Measurements from ENCODE around the gene GAPDH. TPM values are rescaled to one million over a fixed set of nuclear protein-coding genes. Genes with fewer than 3 reads are reported as not detected.
"Not testable (repeated sequence)": the region's sequence is repeated elsewhere in the genome, so short reads cannot be mapped to it uniquely, and the experiment has no call there.

Gene GAPDH
- total and polyA plus RNA-seq, 2 donors (not counting 1 experiment from before 2014, with no cell fraction given), result 6,255 to 8,983 TPM

GRCh38 chr12:6554168-6555017, 20.1 kb downstream of the GAPDH start:
- peaks cover 14% of the 10 kb centered on the region for H3K36me3 ChIP-seq (ENCODE audit: control insufficient read depth, insufficient read depth, low read length)
- H3K27me3 ChIP-seq (ENCODE audit: control insufficient read depth, insufficient read depth, low read length), result no peaks in the 10 kb centered on the region
- H4K20me1 ChIP-seq (ENCODE audit: control insufficient read depth, extremely low read depth, insufficient read depth, low read length), result no peaks in the 10 kb centered on the region
- peak overlapping the region; percentile 97 for H3K4me2 ChIP-seq (ENCODE audit: extremely low read depth, insufficient read depth, low read length)
- peak; percentile 71 to 77 for DNase-seq (ENCODE audit: low read depth in 2 of 2)
- peak overlapping the region; percentile 76 for H3K9ac ChIP-seq (ENCODE audit: insufficient read depth, low read length)
- H3K4me1 ChIP-seq (ENCODE audit: control insufficient read depth, extremely low read depth, insufficient read depth, low read length), result peaks cover 34% of the 10 kb centered on the region
- H3K4me3 ChIP-seq (replicated peaks in 1 of 4; ENCODE audit: control extremely low read depth in 1 of 4, insufficient read depth in 1 of 4, low read depth in 3 of 4, low read length in 4 of 4), result peak overlapping the region; percentile 52 to 89 (median 78)
- no peaks in the 10 kb centered on the region for H3K9me3 ChIP-seq (ENCODE audit: control insufficient read depth, insufficient read depth, low read depth, low read length)
- H3K27ac ChIP-seq (ENCODE audit: insufficient read depth, low read length), result peak overlapping the region; percentile 71
- H3K79me2 ChIP-seq (ENCODE audit: control insufficient read depth, insufficient read depth, low read length), result peaks cover 57% of the 10 kb centered on the region
- H2AFZ ChIP-seq (ENCODE audit: low read length), result no peak overlapping the region
- TF ChIP-seq EZH2 (IDR thresholded peaks at IDR 0.05; ENCODE audit: low read length, missing control alignments) (no peak), CTCF (conservative IDR thresholded peaks at IDR 0.05 in 1 of 2, IDR thresholded peaks at IDR 0.05 in 1 of 2; ENCODE audit: low read depth in 1 of 2, low read length in 2 of 2) (peak; percentile 53 to 73)

GRCh38 chr12:6555018-6555691, 20.8 kb downstream of the GAPDH start:
- H3K9me3 ChIP-seq (ENCODE audit: control insufficient read depth, insufficient read depth, low read depth, low read length), result no peaks in the 10 kb centered on the region
- DNase-seq (ENCODE audit: low read depth in 2 of 2), result peak in 1 of 2 donors; percentile 25
- peak overlapping the region; percentile 52 to 89 (median 78) for H3K4me3 ChIP-seq (replicated peaks in 1 of 4; ENCODE audit: control extremely low read depth in 1 of 4, insufficient read depth in 1 of 4, low read depth in 3 of 4, low read length in 4 of 4)
- TF ChIP-seq CTCF (conservative IDR thresholded peaks at IDR 0.05 in 1 of 2, IDR thresholded peaks at IDR 0.05 in 1 of 2; ENCODE audit: low read depth in 1 of 2, low read length in 2 of 2), result no peak
- no peak for TF ChIP-seq EZH2 (IDR thresholded peaks at IDR 0.05; ENCODE audit: low read length, missing control alignments)
- peak overlapping the region; percentile 71 for H3K27ac ChIP-seq (ENCODE audit: insufficient read depth, low read length)
- peak overlapping the region; percentile 76 for H3K9ac ChIP-seq (ENCODE audit: insufficient read depth, low read length)
- no peaks in the 10 kb centered on the region for H4K20me1 ChIP-seq (ENCODE audit: control insufficient read depth, extremely low read depth, insufficient read depth, low read length)
- H3K27me3 ChIP-seq (ENCODE audit: control insufficient read depth, insufficient read depth, low read length), result no peaks in the 10 kb centered on the region
- H2AFZ ChIP-seq (ENCODE audit: low read length), result no peak overlapping the region
- peaks cover 11% of the 10 kb centered on the region for H3K36me3 ChIP-seq (ENCODE audit: control insufficient read depth, insufficient read depth, low read length)
- peaks cover 27% of the 10 kb centered on the region for H3K4me1 ChIP-seq (ENCODE audit: control insufficient read depth, extremely low read depth, insufficient read depth, low read length)
- peak overlapping the region; percentile 97 for H3K4me2 ChIP-seq (ENCODE audit: extremely low read depth, insufficient read depth, low read length)
- H3K79me2 ChIP-seq (ENCODE audit: control insufficient read depth, insufficient read depth, low read length), result peaks cover 49% of the 10 kb centered on the region

- peaks cover 36% of the 10 kb centered on the region for H3K79me2 ChIP-seq (ENCODE audit: control insufficient read depth, insufficient read depth, low read length)
- not testable (repeated sequence) for H3K27me3 ChIP-seq (ENCODE audit: control insufficient read depth, insufficient read depth, low read length); H3K27ac ChIP-seq (ENCODE audit: insufficient read depth, low read length); H3K9me3 ChIP-seq (ENCODE audit: control insufficient read depth, insufficient read depth, low read depth, low read length); H3K9ac ChIP-seq (ENCODE audit: insufficient read depth, low read length); H3K4me3 ChIP-seq (replicated peaks in 1 of 4; ENCODE audit: control extremely low read depth in 1 of 4, insufficient read depth in 1 of 4, low read depth in 3 of 4, low read length in 4 of 4); H3K4me2 ChIP-seq (ENCODE audit: extremely low read depth, insufficient read depth, low read length); H2AFZ ChIP-seq (ENCODE audit: low read length); DNase-seq (ENCODE audit: low read depth in 2 of 2); H4K20me1 ChIP-seq (ENCODE audit: control insufficient read depth, extremely low read depth, insufficient read depth, low read length)
- peaks cover 14% of the 10 kb centered on the region for H3K4me1 ChIP-seq (ENCODE audit: control insufficient read depth, extremely low read depth, insufficient read depth, low read length)
- H3K36me3 ChIP-seq (ENCODE audit: control insufficient read depth, insufficient read depth, low read length), result peaks cover 18% of the 10 kb centered on the region
These were observed 22.1 kb downstream of the GAPDH start for GRCh38 chr12:6556496-6556817.

Data from fibroblast of lung (primary cell).